Stimulated activated naive CD8-positive, alpha-beta T cell treated with anti-CD3 and anti-CD28 coated beads, Interleukin-15, Interleukin-2, amounts not matched to agents 100 ng/mL and 50 ng/mL, for 24 hours (primary cell): Measurements from ENCODE around the gene SKI.
A peak's percentile ranks its signal among the peaks of the same experiment; 100 is the strongest.
"Not testable (repeated sequence)": the region's sequence is repeated elsewhere in the genome, so short reads cannot be mapped to it uniquely, and the experiment has no call there.

Experiments
- H3K27ac Mint-ChIP-seq: one replicate; pipeline ENCODE4 v1.8.0; 2021; ENCODE audit warnings: mild to moderate bottlenecking, mixed read lengths
- H3K27me3 Mint-ChIP-seq: one replicate; pipeline ENCODE4 v1.8.0; 2021; ENCODE audit warnings: mixed read lengths
- H3K36me3 Mint-ChIP-seq: one replicate; pipeline ENCODE4 v1.8.0; 2021; ENCODE audit warnings: low read depth, mixed read lengths
- H3K4me1 Mint-ChIP-seq: one replicate; pipeline ENCODE4 v1.8.0; 2021; ENCODE audit warnings: low read depth, mixed read lengths
- H3K4me3 Mint-ChIP-seq: one replicate; pipeline ENCODE4 v1.8.0; 2021; ENCODE audit warnings: mild to moderate bottlenecking, mixed read lengths
- H3K9me3 Mint-ChIP-seq: one replicate; pipeline ENCODE4 v1.8.0; 2021; ENCODE audit warnings: mixed read lengths

Gene SKI

GRCh38 chr1:2261476-2262395, 33.6 kb downstream of the SKI start:
- not testable (repeated sequence) for H3K27me3 Mint-ChIP-seq, H3K9me3 Mint-ChIP-seq, H3K36me3 Mint-ChIP-seq, H3K4me3 Mint-ChIP-seq, H3K27ac Mint-ChIP-seq
- peaks cover 77% of the 10 kb centered on the region for H3K4me1 Mint-ChIP-seq

- peak overlapping the region; percentile 10 for H3K27ac Mint-ChIP-seq
- peaks cover 58% of the 10 kb centered on the region for H3K4me1 Mint-ChIP-seq
- no peak overlapping the region for H3K4me3 Mint-ChIP-seq
Observed at GRCh38 chr1:2266301-2266975, 38.3 kb downstream of the SKI start.

DNA sequence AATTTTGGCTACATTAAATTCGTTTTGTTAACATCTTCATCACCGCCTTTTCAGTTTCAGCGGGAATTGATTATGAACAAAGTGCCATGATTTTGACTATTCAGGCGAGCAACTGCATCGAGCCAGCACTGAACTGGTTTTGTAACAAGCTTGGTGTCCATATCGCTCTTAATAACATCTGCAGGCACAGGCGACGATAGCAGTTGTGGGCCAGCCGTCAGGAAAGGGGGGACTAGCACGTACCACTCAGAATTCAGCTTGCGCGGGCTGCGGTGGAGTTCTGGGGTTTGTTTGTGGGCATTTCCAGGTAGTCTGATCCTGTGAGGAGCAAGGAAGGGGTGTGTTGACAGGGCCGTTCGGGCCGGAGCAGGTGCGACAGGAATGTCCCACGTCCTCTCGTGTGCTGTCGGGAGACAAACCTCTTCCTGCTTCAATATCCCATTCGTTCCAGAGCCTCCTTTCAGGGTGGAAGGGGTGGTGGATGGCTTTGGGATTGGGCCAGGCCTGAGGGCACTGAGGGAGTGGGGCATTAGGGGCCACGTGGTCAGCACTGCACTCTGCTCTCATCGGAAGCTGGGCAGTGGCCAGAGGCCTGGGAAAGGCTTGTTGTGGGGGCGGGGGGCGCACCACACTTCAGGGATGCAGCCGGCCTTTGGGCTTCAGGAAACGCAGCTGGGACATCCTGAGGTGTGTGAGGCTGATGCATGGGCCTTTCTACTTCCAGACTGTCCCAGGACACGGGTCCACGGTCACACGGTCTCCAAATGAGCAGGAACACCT, 39.1 kb downstream of the SKI start:
- H3K4me1 Mint-ChIP-seq: peaks cover 55% of the 10 kb centered on the region
- no peaks in the 10 kb centered on the region for H3K27me3 Mint-ChIP-seq
- no peaks in the 10 kb centered on the region for H3K36me3 Mint-ChIP-seq
- no peaks in the 10 kb centered on the region for H3K9me3 Mint-ChIP-seq
- no peak overlapping the region for H3K4me3 Mint-ChIP-seq
- no peak overlapping the region for H3K27ac Mint-ChIP-seq

More at GRCh38 chr1:2266301-2266975, 38.3 kb downstream of the SKI start:
- Mint-ChIP-seq H3K27me3 (no peaks in the 10 kb centered on the region), H3K9me3 (no peaks in the 10 kb centered on the region), H3K36me3 (no peaks in the 10 kb centered on the region)

DNA sequence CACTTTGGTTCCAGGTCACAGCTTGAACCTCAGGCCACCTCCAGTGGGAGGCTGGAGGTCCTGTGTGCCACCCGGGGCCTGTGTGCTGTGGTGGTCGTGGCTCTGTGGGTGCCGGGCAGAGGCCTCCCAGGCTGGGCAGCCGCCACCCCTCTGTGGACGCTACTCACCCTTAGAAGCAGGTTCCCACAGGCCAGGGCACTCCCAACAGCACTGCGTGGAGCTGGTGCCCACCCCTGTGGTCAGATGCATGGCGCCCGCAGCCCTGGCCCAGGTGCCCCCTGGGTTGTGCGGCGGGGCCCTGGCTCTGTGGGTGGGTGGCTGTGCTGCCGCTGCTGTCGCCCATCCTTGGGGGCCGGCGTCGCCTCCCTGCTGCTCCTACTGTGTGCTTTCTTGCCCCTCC, 39.7 kb downstream of the SKI start:
- H3K27ac Mint-ChIP-seq: no peak overlapping the region
- H3K9me3 Mint-ChIP-seq: no peaks in the 10 kb centered on the region
- H3K4me3 Mint-ChIP-seq: no peak overlapping the region
- H3K27me3 Mint-ChIP-seq: no peaks in the 10 kb centered on the region
- H3K4me1 Mint-ChIP-seq: peaks cover 57% of the 10 kb centered on the region
- no peaks in the 10 kb centered on the region for H3K36me3 Mint-ChIP-seq

GRCh38 chr1:2268285-2269056, 40.4 kb downstream of the SKI start:
- Mint-ChIP-seq H3K27ac (peak overlapping the region; percentile 71), H3K4me1 (peaks cover 60% of the 10 kb centered on the region)

GRCh38 chr1:2269193-2269921, 41.2 kb downstream of the SKI start:
- peak overlapping the region; percentile 71 for H3K27ac Mint-ChIP-seq
- peaks cover 59% of the 10 kb centered on the region for H3K4me1 Mint-ChIP-seq

More at GRCh38 chr1:2268285-2269056, 40.4 kb downstream of the SKI start:
- H3K36me3 Mint-ChIP-seq: no peaks in the 10 kb centered on the region
- H3K4me3 Mint-ChIP-seq: no peak overlapping the region
- no peaks in the 10 kb centered on the region for H3K27me3 Mint-ChIP-seq
- no peaks in the 10 kb centered on the region for H3K9me3 Mint-ChIP-seq

DNA sequence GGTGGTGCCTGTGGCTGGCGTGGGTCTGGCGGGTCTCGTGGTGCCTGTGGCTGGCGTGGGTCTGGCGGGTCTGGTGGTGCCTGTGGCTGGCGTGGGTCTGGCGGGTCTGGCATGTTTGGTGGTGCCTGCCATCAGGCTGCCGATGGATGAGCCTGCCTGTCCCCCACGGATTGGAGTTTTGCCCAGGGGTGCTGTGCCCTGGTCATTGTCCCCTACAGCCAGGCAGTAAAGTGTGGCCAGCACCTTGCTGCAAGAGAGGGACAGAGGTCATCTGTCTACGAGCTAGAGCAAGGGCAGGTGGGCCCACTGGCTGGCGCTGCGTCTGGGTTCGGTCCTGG, 41.8 kb downstream of the SKI start:
- Mint-ChIP-seq H3K27ac (no peak overlapping the region), H3K27me3 (no peaks in the 10 kb centered on the region), H3K36me3 (no peaks in the 10 kb centered on the region), H3K4me3 (no peak overlapping the region), H3K4me1 (peaks cover 59% of the 10 kb centered on the region), H3K9me3 (no peaks in the 10 kb centered on the region)

More at GRCh38 chr1:2269193-2269921, 41.2 kb downstream of the SKI start:
- H3K36me3 Mint-ChIP-seq: no peaks in the 10 kb centered on the region
- no peak overlapping the region for H3K4me3 Mint-ChIP-seq
- H3K9me3 Mint-ChIP-seq: no peaks in the 10 kb centered on the region
- H3K27me3 Mint-ChIP-seq: no peaks in the 10 kb centered on the region

- Mint-ChIP-seq H3K4me3 (no peak overlapping the region), H3K27ac (no peak overlapping the region), H3K9me3 (no peaks in the 10 kb centered on the region), H3K4me1 (peaks cover 59% of the 10 kb centered on the region), H3K27me3 (no peaks in the 10 kb centered on the region), H3K36me3 (no peaks in the 10 kb centered on the region)
Observed at GRCh38 chr1:2270260-2271100, 42.4 kb downstream of the SKI start.

DNA sequence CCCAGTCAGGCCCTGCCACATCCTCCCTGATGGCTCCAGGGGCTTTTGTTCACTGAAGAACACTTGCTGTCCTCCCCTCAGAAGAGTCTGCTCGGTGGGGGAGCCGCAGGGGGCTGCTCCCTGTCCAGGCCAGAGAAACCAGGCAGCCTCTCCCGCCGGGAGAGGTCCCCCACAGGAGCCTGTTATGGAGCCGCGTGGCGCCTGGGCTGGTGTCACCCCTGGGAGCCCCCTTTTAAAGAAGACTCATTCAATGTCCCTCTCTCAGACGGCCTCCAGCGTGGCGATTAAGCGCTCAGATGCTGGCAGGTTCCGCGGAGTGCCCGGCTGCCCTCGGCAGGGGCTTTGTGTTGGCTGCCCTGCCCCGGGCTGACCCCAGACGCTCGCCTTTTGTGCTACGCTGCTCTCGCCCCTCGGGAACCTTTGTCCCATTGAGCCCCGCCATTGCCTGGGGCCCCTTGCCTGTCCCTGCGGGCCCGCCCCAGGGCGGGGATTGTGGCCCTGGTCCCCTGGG, 43.1 kb downstream of the SKI start:
- Mint-ChIP-seq H3K27ac (no peak overlapping the region), H3K4me3 (no peak overlapping the region), H3K27me3 (no peaks in the 10 kb centered on the region), H3K9me3 (no peaks in the 10 kb centered on the region), H3K4me1 (peaks cover 60% of the 10 kb centered on the region), H3K36me3 (no peaks in the 10 kb centered on the region)

GRCh38 chr1:2271841-2272655, 43.9 kb downstream of the SKI start:
- Mint-ChIP-seq H3K9me3 (no peaks in the 10 kb centered on the region), H3K4me1 (peaks cover 59% of the 10 kb centered on the region), H3K27ac (no peak overlapping the region), H3K36me3 (peaks cover 4% of the 10 kb centered on the region), H3K4me3 (no peak overlapping the region), H3K27me3 (no peaks in the 10 kb centered on the region)

- Mint-ChIP-seq H3K4me3 (no peak overlapping the region), H3K9me3 (no peaks in the 10 kb centered on the region), H3K27ac (no peak overlapping the region), H3K27me3 (no peaks in the 10 kb centered on the region), H3K4me1 (peaks cover 65% of the 10 kb centered on the region), H3K36me3 (peaks cover 12% of the 10 kb centered on the region)
Observed at GRCh38 chr1:2272686-2273400, 44.7 kb downstream of the SKI start.
